ENCODE data around the gene PLCB4. TPM values are rescaled to one million over a fixed set of nuclear protein-coding genes. Genes with fewer than 3 reads are reported as not detected.

PLCB4 gene
- polyA plus RNA-seq, 1 of the 3 experiments (the other 2 are of a cell fraction) = 5.5 TPM

- CTCF ChIA-PET = no interaction called here
Measured at GRCh38 chr20:9342651-9343050, 273.8 kb downstream of the PLCB4 start.

GRCh38 chr20:9344083-9344920 is 275.4 kb downstream of the PLCB4 start:
- Histone ChIP-seq H3K79me2 (ENCODE audit: insufficient read depth) (no peaks in the 10 kb centered on the region), H3K9me3 (no peaks in the 10 kb centered on the region), H3K36me3 (replicated peaks in 1 of 2; ENCODE audit: control insufficient read depth in 1 of 2, insufficient read depth in 2 of 2, low read length in 1 of 2) (peaks cover 0 to 3% of the 10 kb centered on the region in 2 experiments), H3K9ac (no peak overlapping the region), H3K4me2 (peak overlapping the region; percentile 27; the same call in 1 of the 2 replicates), H4K20me1 (ENCODE audit: insufficient read depth) (no peaks in the 10 kb centered on the region), H2AFZ (ENCODE audit: low read depth) (no peak overlapping the region), H3F3A (replicated peaks; ENCODE audit: insufficient read depth) (peaks cover 8% of the 10 kb centered on the region), H3K9me2 (no peaks in the 10 kb centered on the region), H3K27me3 (ENCODE audit: insufficient read depth) (no peaks in the 10 kb centered on the region), H3K27ac (ENCODE audit: low read depth in 2 of 2, low read length in 1 of 2) (peak overlapping the region; percentile 47 to 77; a peak in 3 of 4 replicates), H3K4me3 (ENCODE audit: low read depth in 2 of 2, low read length in 1 of 2) (no peak overlapping the region), H3K4me1 (ENCODE audit: control insufficient read depth in 1 of 2, insufficient read depth in 2 of 2, low read depth in 1 of 2, low read length in 1 of 2) (peaks cover 11 to 17% of the 10 kb centered on the region in 2 experiments; a peak in 3 of 4 replicates)
- CTCF ChIA-PET = interaction anchor here (1.3 to 2.1 kb wide), 4 partner anchors 41 to 491 kb away, joined by 3 to 5 read pairs (median 4); no protein-coding TSS in a partner anchor
- no peak for DNase-seq
- 61% methylated on average over 11 of the region's 11 CpGs for WGBS (ENCODE audit: low lambda C conversion rate)
- POLR2A ChIA-PET = no interaction called here
- peak; percentile 13 for TF ChIP-seq CHD2 (IDR thresholded peaks at IDR 0.05; ENCODE audit: low read length, partially characterized antibody)
- no peak for TF ChIP-seq IRF3 (IDR thresholded peaks at IDR 0.05; ENCODE audit: low read depth, low read length)
- TF ChIP-seq MEF2A (IDR thresholded peaks at IDR 0.05; ENCODE audit: borderline replicate concordance, low read depth) = peak; percentile 70; the same call in 1 of the 2 replicates

More at GRCh38 chr20:9342651-9343050, 273.8 kb downstream of the PLCB4 start:
- Histone ChIP-seq H3K9me2 (no peaks in the 10 kb centered on the region), H3K27ac (ENCODE audit: low read depth in 2 of 2, low read length in 1 of 2) (no peak overlapping the region; a peak in 1 of 4 replicates), H3K27me3 (ENCODE audit: insufficient read depth) (no peaks in the 10 kb centered on the region), H3K4me2 (no peak overlapping the region), H3F3A (replicated peaks; ENCODE audit: insufficient read depth) (peaks cover 8% of the 10 kb centered on the region), H3K9ac (no peak overlapping the region), H3K9me3 (no peaks in the 10 kb centered on the region), H3K36me3 (replicated peaks in 1 of 2; ENCODE audit: control insufficient read depth in 1 of 2, insufficient read depth in 2 of 2, low read length in 1 of 2) (peaks cover 0 to 7% of the 10 kb centered on the region in 2 experiments), H2AFZ (ENCODE audit: low read depth) (no peak overlapping the region), H3K4me1 (ENCODE audit: control insufficient read depth in 1 of 2, insufficient read depth in 2 of 2, low read depth in 1 of 2, low read length in 1 of 2) (peaks cover 6 to 14% of the 10 kb centered on the region in 2 experiments; a peak in 3 of 4 replicates), H4K20me1 (ENCODE audit: insufficient read depth) (no peaks in the 10 kb centered on the region), H3K4me3 (ENCODE audit: low read depth in 2 of 2, low read length in 1 of 2) (no peak overlapping the region), H3K79me2 (ENCODE audit: insufficient read depth) (no peaks in the 10 kb centered on the region)
- POLR2A ChIA-PET = no interaction called here
- TF ChIP-seq POLR2AphosphoS5 (IDR thresholded peaks at IDR 0.05; ENCODE audit: low read depth, low read length) (no peak), TCF12 (IDR thresholded peaks at IDR 0.05) (no peak), PBX3 (IDR thresholded peaks at IDR 0.05) (no peak), ELF1 (IDR thresholded peaks at IDR 0.05) (no peak), RAD21 (IDR thresholded peaks at IDR 0.05; ENCODE audit: low read length) (no peak), NFIC (IDR thresholded peaks at IDR 0.05; ENCODE audit: borderline replicate concordance) (peak; percentile 37; the same call in 1 of the 2 replicates), USF1 (IDR thresholded peaks at IDR 0.05; ENCODE audit: borderline replicate concordance, low read depth) (no peak)
- 91% methylated on average over 2 of the region's 2 CpGs for WGBS (ENCODE audit: low lambda C conversion rate)
- DNase-seq = no peak

Data from SK-N-SH (cell line).